Neuronal stem cell (in vitro differentiated cells): ENCODE data around the gene GPR162.

ENCODE experiments used
- DNase-seq: peaks from one replicate; pipeline ENCODE4 v3.0.0-alpha.2; 2013; ENCODE audit warnings: low spot score
- H2AFZ ChIP-seq: one replicate; pipeline ENCODE4 v1.6.1; 2013; ENCODE audit warnings: mild to moderate bottlenecking, low read length, inconsistent platforms
- H2AK5ac ChIP-seq: 2 replicates; pipeline ENCODE4 v1.6.1; 2013; ENCODE audit warnings: low read depth, mild to moderate bottlenecking, inconsistent platforms, low read length, moderate library complexity, mixed read lengths
- H2BK120ac ChIP-seq: 2 replicates; pipeline ENCODE4 v1.6.1; 2013; ENCODE audit warnings: low read depth, mild to moderate bottlenecking, inconsistent platforms, low read length, moderate library complexity, mixed read lengths
- H2BK12ac ChIP-seq: one replicate; pipeline ENCODE4 v1.6.1; 2013; ENCODE audit warnings: low read length, inconsistent platforms
- H2BK15ac ChIP-seq: 2 replicates; pipeline ENCODE4 v1.6.1; 2013; ENCODE audit warnings: mild to moderate bottlenecking, low read length, inconsistent platforms, mixed read lengths
- H2BK5ac ChIP-seq: one replicate; pipeline ENCODE4 v1.6.1; 2013; ENCODE audit warnings: inconsistent platforms, mild to moderate bottlenecking, low read length, moderate library complexity
- H3K14ac ChIP-seq: one replicate; pipeline ENCODE4 v1.6.1; 2013; ENCODE audit warnings: low read length, inconsistent platforms
- H3K18ac ChIP-seq: 2 replicates; pipeline ENCODE4 v1.6.1; 2013; ENCODE audit warnings: low read length, inconsistent platforms
- H3K23ac ChIP-seq: 2 replicates; pipeline ENCODE4 v1.6.1; 2013; ENCODE audit warnings: low read depth, mild to moderate bottlenecking, mixed read lengths, low read length, inconsistent platforms; ENCODE audit not compliant: poor library complexity
- H3K27ac ChIP-seq: replicated peaks from 3 replicates; pipeline ENCODE4 v1.5.1; 2013; ENCODE audit warnings: low read length, inconsistent platforms
- H3K27me3 ChIP-seq, 3 experiments: 2 replicates each; pipeline ENCODE4 v1.6.1; 2013; ENCODE audit warnings: low read length in 3 of 3, mild to moderate bottlenecking in 2 of 3, inconsistent platforms in 1 of 3, low read depth in 1 of 3, mixed read lengths in 1 of 3, moderate library complexity in 1 of 3; ENCODE audit not compliant: control insufficient read depth in 3 of 3, insufficient read depth in 3 of 3
- H3K36me3 ChIP-seq, 2 donors: replicated peaks in 1 of 2; 2 replicates each; pipeline ENCODE4 v1.6.1; 2013; ENCODE audit warnings: low read length in 2 of 2; ENCODE audit not compliant: control insufficient read depth in 2 of 2, insufficient read depth in 2 of 2
- H3K4ac ChIP-seq: 2 replicates; pipeline ENCODE4 v1.6.1; 2013; ENCODE audit warnings: inconsistent platforms, mild to moderate bottlenecking, low read length, moderate library complexity
- H3K4me1 ChIP-seq, 2 donors: 1 replicate in 1 of 2; 2 replicates in 1 of 2; pipeline ENCODE4 v1.6.1; 2013; ENCODE audit warnings: low read length in 2 of 2, low read depth in 1 of 2; ENCODE audit not compliant: control insufficient read depth in 2 of 2, insufficient read depth in 1 of 2
- H3K4me2 ChIP-seq: one replicate; pipeline ENCODE4 v1.6.1; 2013; ENCODE audit warnings: mild to moderate bottlenecking, low read length, inconsistent platforms; ENCODE audit not compliant: insufficient read depth, poor library complexity, severe bottlenecking
- H3K4me3 ChIP-seq, 2 donors: 2 replicates each; pipeline ENCODE4 v1.5.1; 2013; ENCODE audit warnings: low read length in 2 of 2, mild to moderate bottlenecking in 2 of 2, inconsistent platforms in 1 of 2, moderate library complexity in 1 of 2
- H3K79me1 ChIP-seq: one replicate; pipeline ENCODE4 v1.6.1; 2013; ENCODE audit warnings: low read depth, mild to moderate bottlenecking, inconsistent platforms, low read length, moderate library complexity
- H3K9ac ChIP-seq: one replicate; pipeline ENCODE4 v1.6.1; 2013; ENCODE audit warnings: mild to moderate bottlenecking, low read depth, low read length, inconsistent platforms; ENCODE audit not compliant: poor library complexity
- H3K9me3 ChIP-seq, 2 donors: replicated peaks in 1 of 2; 2 replicates each; pipeline versions ENCODE3 to v1.6.1; 2013; ENCODE audit warnings: low read length in 2 of 2, mild to moderate bottlenecking in 2 of 2, inconsistent platforms in 1 of 2, low read depth in 1 of 2, mixed read lengths in 1 of 2, moderate library complexity in 1 of 2; ENCODE audit not compliant: control insufficient read depth in 2 of 2, insufficient read depth in 1 of 2
- H4K8ac ChIP-seq: one replicate; pipeline ENCODE4 v1.6.1; 2013; ENCODE audit warnings: low read depth, mild to moderate bottlenecking, inconsistent platforms, low read length, moderate library complexity
- H4K91ac ChIP-seq: one replicate; pipeline ENCODE4 v1.6.1; 2013; ENCODE audit warnings: low read length, low read depth, mild to moderate bottlenecking, inconsistent platforms; ENCODE audit not compliant: poor library complexity
- WGBS, 2 donors: extraction: QIAGEN DNeasy Blood & Tissue Kit; methylation state at CpG; one replicate each; pipeline ENCODE4 v1.1.7; 2013; ENCODE audit warnings: missing lambda C conversion rate in 2 of 2, mixed read lengths in 1 of 2; ENCODE audit not compliant: insufficient read length in 2 of 2, insufficient replicate concordance in 1 of 2; ENCODE audit errors: extremely low coverage in 2 of 2; 5-methylcytosine and 5-hydroxymethylcytosine counted together

GPR162 gene

DNA sequence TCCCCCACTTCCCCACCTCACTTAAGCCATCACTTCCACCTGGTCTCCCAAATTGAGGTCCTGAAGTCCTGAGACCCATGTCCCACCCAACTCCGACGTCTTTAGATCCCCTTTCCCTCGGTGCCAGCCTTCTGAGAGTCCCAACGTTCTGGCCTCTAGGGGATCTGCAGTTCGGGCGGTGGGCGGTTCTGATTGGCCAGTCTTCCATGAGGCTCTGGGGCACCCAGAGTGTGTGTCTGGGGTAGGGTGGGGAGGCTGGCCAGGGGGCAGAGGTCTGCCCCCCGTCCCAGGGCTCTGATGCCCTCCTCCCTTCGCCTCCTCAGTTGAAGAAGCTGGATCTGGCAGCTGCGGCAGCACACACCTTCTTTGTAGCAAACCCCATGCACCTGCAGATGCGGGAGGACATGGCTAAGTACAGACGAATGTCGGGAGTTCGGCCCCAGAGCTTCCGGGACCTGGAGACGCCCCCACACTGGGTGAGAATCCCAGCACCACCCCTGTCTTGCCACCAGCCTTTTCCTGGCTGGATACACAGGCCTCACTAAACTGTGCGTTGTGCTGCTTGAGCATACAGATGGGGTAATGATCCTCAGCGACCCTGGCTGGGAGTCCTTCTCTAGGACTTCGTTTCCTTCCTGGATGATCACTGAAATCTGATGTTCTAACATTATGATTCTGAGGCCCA lies 8.1 kb downstream of the GPR162 start:
- Histone ChIP-seq H3K4me1 (peaks cover 16 to 17% of the 10 kb centered on the region in 2 donors), H2BK120ac (peak overlapping the region; percentile 22), H3K4me3 (peak overlapping the region; percentile 87 to 99), H3K9me3 (no peaks in the 10 kb centered on the region), H3K4me2 (peak overlapping the region; percentile 77), H2BK12ac (peak overlapping the region; percentile 49), H2BK15ac (no peak overlapping the region), H2AK5ac (peak overlapping the region; percentile 60), H2BK5ac (peak overlapping the region; percentile 83), H4K91ac (no peak overlapping the region), H3K23ac (peak overlapping the region; percentile 50), H3K79me1 (peaks cover 32% of the 10 kb centered on the region), H3K14ac (no peak overlapping the region), H2AFZ (peak overlapping the region; percentile 61), H3K4ac (no peak overlapping the region), H4K8ac (no peak overlapping the region), H3K27me3 (no peaks in the 10 kb centered on the region), H3K18ac (peak overlapping the region; percentile 95), H3K9ac (peak overlapping the region; percentile 98), H3K27ac (peak overlapping the region; percentile 10), H3K36me3 (peaks cover 37 to 46% of the 10 kb centered on the region in 2 donors)
- no peak for DNase-seq
- WGBS, 2 donors: no CpG with 5 or more reads among the region's 19 CpGs

DNA sequence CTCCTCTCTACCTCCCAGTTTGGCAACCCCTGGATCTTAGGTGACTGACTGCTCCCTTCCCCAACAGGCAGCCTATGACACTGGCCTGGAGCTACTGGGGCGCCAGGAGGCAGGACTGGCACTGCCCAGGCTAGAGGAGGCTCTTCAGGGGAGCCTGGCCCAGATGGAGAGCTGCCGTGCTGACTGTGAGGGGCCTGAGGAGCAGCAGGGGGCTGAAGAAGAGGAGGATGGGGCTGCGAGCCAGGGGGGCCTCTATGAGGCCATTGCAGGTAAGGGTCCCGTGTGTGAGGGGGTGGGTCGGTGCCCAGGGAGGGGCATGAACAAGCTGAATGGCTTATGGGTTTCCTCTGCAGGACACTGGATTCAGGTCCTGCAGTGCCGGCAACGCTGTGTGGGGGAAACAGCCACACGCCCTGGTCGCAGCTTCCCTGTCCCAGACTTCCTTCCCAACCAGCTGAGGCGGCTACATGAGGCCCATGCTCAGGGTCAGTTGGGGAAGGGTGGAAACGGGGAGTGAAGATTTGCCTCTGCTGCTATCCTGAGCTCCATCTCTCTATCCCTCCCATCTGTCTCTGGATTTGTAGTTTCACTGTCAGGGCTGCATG lies 8.8 kb downstream of the GPR162 start:
- Histone ChIP-seq H2BK15ac (no peak overlapping the region), H3K4me1 (peaks cover 12 to 14% of the 10 kb centered on the region in 2 donors), H2BK12ac (no peak overlapping the region), H4K91ac (no peak overlapping the region), H2AK5ac (peak overlapping the region; percentile 65), H3K27me3 (no peaks in the 10 kb centered on the region), H3K4me3 (peak overlapping the region; percentile 18 to 87), H2BK5ac (no peak overlapping the region), H3K79me1 (peaks cover 31% of the 10 kb centered on the region), H2AFZ (no peak overlapping the region), H3K9me3 (no peaks in the 10 kb centered on the region), H3K4me2 (no peak overlapping the region), H3K23ac (peak overlapping the region; percentile 50), H3K18ac (peak overlapping the region; percentile 42), H3K36me3 (peaks cover 37 to 54% of the 10 kb centered on the region in 2 donors), H3K27ac (no peak overlapping the region), H3K4ac (no peak overlapping the region), H2BK120ac (peak overlapping the region; percentile 93), H3K9ac (no peak overlapping the region), H3K14ac (no peak overlapping the region), H4K8ac (no peak overlapping the region)
- no CpG with 5 or more reads among the region's 11 CpGs for WGBS, 2 donors
- no peak for DNase-seq

DNA sequence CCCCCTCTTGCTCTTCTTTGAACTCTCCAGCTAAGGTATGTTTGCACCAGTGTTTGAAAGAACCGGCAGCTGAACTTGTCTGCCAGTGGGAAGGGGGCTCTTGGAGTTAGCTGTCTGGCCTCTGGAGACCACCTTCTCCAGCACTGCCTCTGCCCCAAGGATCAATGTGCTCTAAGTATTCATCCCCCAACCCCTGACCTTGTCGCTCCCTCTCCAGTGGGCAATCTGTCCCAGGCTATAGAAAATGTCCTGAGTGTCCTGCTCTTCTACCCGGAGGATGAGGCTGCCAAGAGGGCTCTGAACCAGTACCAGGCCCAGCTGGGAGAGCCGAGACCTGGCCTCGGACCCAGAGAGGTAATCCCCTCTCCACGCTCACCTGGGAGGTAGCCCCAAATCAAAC lies 9.4 kb downstream of the GPR162 start:
- Histone ChIP-seq H3K27ac (no peak overlapping the region), H3K79me1 (peaks cover 30% of the 10 kb centered on the region), H2BK15ac (no peak overlapping the region), H3K9me3 (no peaks in the 10 kb centered on the region), H3K27me3 (no peaks in the 10 kb centered on the region), H2BK12ac (peak overlapping the region; percentile 68), H4K91ac (no peak overlapping the region), H3K36me3 (peaks cover 39 to 59% of the 10 kb centered on the region in 2 donors), H3K9ac (no peak overlapping the region), H3K4me2 (no peak overlapping the region), H3K18ac (no peak overlapping the region), H2BK120ac (peak overlapping the region; percentile 93), H3K4ac (no peak overlapping the region), H3K4me3 (no peak overlapping the region), H2BK5ac (no peak overlapping the region), H3K23ac (peak overlapping the region; percentile 82), H3K14ac (no peak overlapping the region), H2AFZ (no peak overlapping the region), H3K4me1 (peaks cover 12% of the 10 kb centered on the region in 2 donors), H2AK5ac (no peak overlapping the region), H4K8ac (no peak overlapping the region)
- WGBS, 2 donors: no CpG with 5 or more reads among the region's 6 CpGs
- DNase-seq: no peak

DNA sequence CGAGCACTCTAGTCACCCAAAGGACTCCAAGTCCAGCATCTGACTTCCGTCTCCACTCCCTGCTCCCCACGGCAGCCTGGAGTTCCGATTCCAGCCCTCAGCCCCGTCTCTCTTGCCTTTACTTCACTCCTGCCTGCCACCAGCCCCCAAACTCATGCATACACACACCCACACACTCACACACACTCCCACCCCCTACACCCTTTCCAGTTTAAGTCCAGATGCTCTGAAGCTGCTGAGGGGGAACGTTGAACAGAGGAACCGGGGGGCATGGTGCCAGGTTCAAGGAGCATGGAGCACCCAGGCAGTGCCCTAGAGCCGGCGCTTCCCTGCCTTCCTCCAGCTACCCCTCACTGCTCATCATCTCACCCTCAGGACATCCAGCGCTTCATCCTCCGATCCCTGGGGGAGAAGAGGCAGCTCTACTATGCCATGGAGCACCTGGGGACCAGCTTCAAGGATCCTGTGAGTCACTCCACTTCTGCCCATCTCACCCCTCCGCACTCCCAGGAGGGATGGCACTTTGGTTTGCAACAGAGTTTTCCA lies 9.9 kb downstream of the GPR162 start:
- H2AFZ ChIP-seq: no peak overlapping the region
- H3K14ac ChIP-seq: no peak overlapping the region
- H3K4ac ChIP-seq: no peak overlapping the region
- no peak overlapping the region for H2AK5ac ChIP-seq
- H3K4me1 ChIP-seq: peaks cover 12% of the 10 kb centered on the region in 2 donors
- H3K27ac ChIP-seq: no peak overlapping the region
- peaks cover 43 to 64% of the 10 kb centered on the region in 2 donors for H3K36me3 ChIP-seq
- no peak overlapping the region for H4K8ac ChIP-seq
- H4K91ac ChIP-seq: no peak overlapping the region
- H3K18ac ChIP-seq: no peak overlapping the region
- H3K23ac ChIP-seq: peak overlapping the region; percentile 82
- peaks cover 30% of the 10 kb centered on the region for H3K79me1 ChIP-seq
- peak overlapping the region; percentile 16 for H3K9ac ChIP-seq
- H3K4me2 ChIP-seq: no peak overlapping the region
- no peak overlapping the region for H2BK15ac ChIP-seq
- no CpG with 5 or more reads among the region's 12 CpGs for WGBS, 2 donors
- H2BK12ac ChIP-seq: no peak overlapping the region
- H3K9me3 ChIP-seq: no peaks in the 10 kb centered on the region
- peak overlapping the region; percentile 93 for H2BK120ac ChIP-seq
- no peak overlapping the region for H3K4me3 ChIP-seq
- H2BK5ac ChIP-seq: no peak overlapping the region
- DNase-seq: no peak
- H3K27me3 ChIP-seq: no peaks in the 10 kb centered on the region
